Measurements from ENCODE around the gene HK1. TPM values are rescaled to one million over a fixed set of nuclear protein-coding genes. Genes with fewer than 3 reads are reported as not detected.
"Not testable (repeated sequence)": the region's sequence is repeated elsewhere in the genome, so short reads cannot be mapped to it uniquely, and the experiment has no call there.

The HK1 gene
- total RNA-seq, 1 donor from 2014 or later = 95.0 TPM

DNA sequence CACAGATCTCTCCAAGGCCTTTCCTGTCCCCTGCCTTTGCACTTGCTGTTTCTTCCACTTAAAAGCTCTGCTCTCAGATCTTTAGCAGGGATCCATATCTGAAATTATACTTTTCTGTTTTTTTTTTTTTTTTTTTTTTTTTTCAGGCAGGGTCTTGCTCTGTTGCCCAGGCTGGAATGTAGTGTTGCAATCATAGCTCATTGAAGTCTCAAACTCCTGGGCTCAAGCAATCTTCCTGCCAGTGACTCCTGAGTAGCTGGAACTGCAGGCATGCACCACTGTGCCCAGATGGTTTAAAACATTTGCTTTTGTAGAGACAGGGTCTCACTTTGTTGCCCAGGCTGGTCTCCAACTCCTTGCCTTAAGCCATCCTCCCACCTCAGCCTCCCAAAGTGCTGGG lies 167.9 kb downstream of the HK1 start:
- peak overlapping the region; percentile 5 for H3K4me3 Mint-ChIP-seq (ENCODE audit: unreplicated experiment)
- Histone ChIP-seq H4K20me1 (ENCODE audit: insufficient read depth, low read length) (no peaks in the 10 kb centered on the region), H3K9me3 (ENCODE audit: insufficient read depth, low read depth, low read length) (no peaks in the 10 kb centered on the region), H3K27ac (ENCODE audit: low read depth, low read length) (peak overlapping the region; percentile 34), H3K4me1 (ENCODE audit: insufficient read depth, low read length) (peaks cover 12% of the 10 kb centered on the region), H3K4me3 (ENCODE audit: insufficient read depth, low read depth, low read length) (no peak overlapping the region), H2AFZ (ENCODE audit: low read depth, low read length) (no peak overlapping the region), H3K36me3 (ENCODE audit: insufficient read depth, low read length) (no peaks in the 10 kb centered on the region), H3K27me3 (ENCODE audit: insufficient read depth, low read length) (no peaks in the 10 kb centered on the region), H3K4me2 (ENCODE audit: low read length) (peak overlapping the region; percentile 40), H3K79me2 (ENCODE audit: insufficient read depth, low read length) (no peaks in the 10 kb centered on the region), H3K9ac (ENCODE audit: low read length) (no peak overlapping the region)
- peaks cover 6% of the 10 kb centered on the region for H3K9me3 Mint-ChIP-seq (ENCODE audit: unreplicated experiment)
- peaks cover 32% of the 10 kb centered on the region for H3K4me1 Mint-ChIP-seq (ENCODE audit: low read depth, unreplicated experiment)
- H3K27ac Mint-ChIP-seq (ENCODE audit: unreplicated experiment) = peak overlapping the region; percentile 55
- no peaks in the 10 kb centered on the region for H3K36me3 Mint-ChIP-seq (ENCODE audit: low read depth, unreplicated experiment)
- H3K27me3 Mint-ChIP-seq (ENCODE audit: low read depth, unreplicated experiment) = peaks cover 3% of the 10 kb centered on the region
- FAIRE-seq (no peak), DNase-seq (ENCODE audit: low read depth) (no peak)
- TF ChIP-seq EZH2 (IDR thresholded peaks at IDR 0.05; ENCODE audit: insufficient read depth, low read length) = no peak
- TF ChIP-seq, protein P1, sequence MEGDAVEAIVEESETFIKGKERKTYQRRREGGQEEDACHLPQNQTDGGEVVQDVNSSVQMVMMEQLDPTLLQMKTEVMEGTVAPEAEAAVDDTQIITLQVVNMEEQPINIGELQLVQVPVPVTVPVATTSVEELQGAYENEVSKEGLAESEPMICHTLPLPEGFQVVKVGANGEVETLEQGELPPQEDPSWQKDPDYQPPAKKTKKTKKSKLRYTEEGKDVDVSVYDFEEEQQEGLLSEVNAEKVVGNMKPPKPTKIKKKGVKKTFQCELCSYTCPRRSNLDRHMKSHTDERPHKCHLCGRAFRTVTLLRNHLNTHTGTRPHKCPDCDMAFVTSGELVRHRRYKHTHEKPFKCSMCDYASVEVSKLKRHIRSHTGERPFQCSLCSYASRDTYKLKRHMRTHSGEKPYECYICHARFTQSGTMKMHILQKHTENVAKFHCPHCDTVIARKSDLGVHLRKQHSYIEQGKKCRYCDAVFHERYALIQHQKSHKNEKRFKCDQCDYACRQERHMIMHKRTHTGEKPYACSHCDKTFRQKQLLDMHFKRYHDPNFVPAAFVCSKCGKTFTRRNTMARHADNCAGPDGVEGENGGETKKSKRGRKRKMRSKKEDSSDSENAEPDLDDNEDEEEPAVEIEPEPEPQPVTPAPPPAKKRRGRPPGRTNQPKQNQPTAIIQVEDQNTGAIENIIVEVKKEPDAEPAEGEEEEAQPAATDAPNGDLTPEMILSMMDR (IDR thresholded peaks at IDR 0.05; ENCODE audit: insufficient read depth, low read depth, low read length) = no peak

- H3K4me1 ChIP-seq (ENCODE audit: insufficient read depth, low read length) = peaks cover 12% of the 10 kb centered on the region
- peak overlapping the region; percentile 13 for H2AFZ ChIP-seq (ENCODE audit: low read depth, low read length)
- H3K79me2 ChIP-seq (ENCODE audit: insufficient read depth, low read length) = no peaks in the 10 kb centered on the region
- FAIRE-seq (no peak), DNase-seq (ENCODE audit: low read depth) (peak; percentile 82)
- no peaks in the 10 kb centered on the region for H3K9me3 ChIP-seq (ENCODE audit: insufficient read depth, low read depth, low read length)
- H4K20me1 ChIP-seq (ENCODE audit: insufficient read depth, low read length) = no peaks in the 10 kb centered on the region
- Mint-ChIP-seq H3K4me1 (ENCODE audit: low read depth, unreplicated experiment) (peaks cover 32% of the 10 kb centered on the region), H3K4me3 (ENCODE audit: unreplicated experiment) (peak overlapping the region; percentile 5), H3K36me3 (ENCODE audit: low read depth, unreplicated experiment) (no peaks in the 10 kb centered on the region), H3K27ac (ENCODE audit: unreplicated experiment) (peak overlapping the region; percentile 88), H3K27me3 (ENCODE audit: low read depth, unreplicated experiment) (peaks cover 2% of the 10 kb centered on the region), H3K9me3 (ENCODE audit: unreplicated experiment) (peaks cover 4% of the 10 kb centered on the region)
- H3K9ac ChIP-seq (ENCODE audit: low read length) = no peak overlapping the region
- H3K4me2 ChIP-seq (ENCODE audit: low read length) = peak overlapping the region; percentile 40
- no peaks in the 10 kb centered on the region for H3K36me3 ChIP-seq (ENCODE audit: insufficient read depth, low read length)
- no peak for TF ChIP-seq EZH2 (IDR thresholded peaks at IDR 0.05; ENCODE audit: insufficient read depth, low read length)
- TF ChIP-seq, protein P1 (IDR thresholded peaks at IDR 0.05; ENCODE audit: insufficient read depth, low read depth, low read length) = no peak
- no peaks in the 10 kb centered on the region for H3K27me3 ChIP-seq (ENCODE audit: insufficient read depth, low read length)
- H3K4me3 ChIP-seq (ENCODE audit: insufficient read depth, low read depth, low read length) = no peak overlapping the region
- peak overlapping the region; percentile 44 for H3K27ac ChIP-seq (ENCODE audit: low read depth, low read length)
These were observed 168.4 kb downstream of the HK1 start for GRCh38 chr10:69446650-69447151.

DNA sequence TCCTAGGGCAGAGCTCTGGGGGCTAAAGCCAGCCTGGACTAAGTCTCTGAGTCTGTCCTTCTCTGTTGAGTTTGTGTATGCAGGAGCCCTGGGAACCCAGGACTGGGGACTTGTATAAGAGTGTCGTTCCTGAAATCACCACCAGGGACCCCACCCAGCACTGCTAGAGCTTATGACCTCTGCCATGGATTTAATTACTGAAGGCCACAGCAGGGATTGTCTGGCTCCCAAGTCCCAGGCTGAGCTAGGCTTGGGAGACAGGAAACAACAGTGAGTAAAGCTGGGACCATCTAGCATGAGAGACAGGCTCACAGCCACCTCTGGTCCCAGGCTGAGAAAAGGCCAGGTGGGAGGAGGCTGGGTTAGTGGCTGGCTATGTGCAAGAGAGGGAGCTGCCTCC lies 171.5 kb downstream of the HK1 start:
- H3K4me1 Mint-ChIP-seq (ENCODE audit: low read depth, unreplicated experiment) = peaks cover 32% of the 10 kb centered on the region
- FAIRE-seq = no peak
- H3K9me3 Mint-ChIP-seq (ENCODE audit: unreplicated experiment) = peaks cover 2% of the 10 kb centered on the region
- TF ChIP-seq, protein P1 (IDR thresholded peaks at IDR 0.05; ENCODE audit: insufficient read depth, low read depth, low read length) = peak; percentile 40
- TF ChIP-seq EZH2 (IDR thresholded peaks at IDR 0.05; ENCODE audit: insufficient read depth, low read length) = no peak
- H2AFZ ChIP-seq (ENCODE audit: low read depth, low read length) = no peak overlapping the region
- no peaks in the 10 kb centered on the region for H3K27me3 Mint-ChIP-seq (ENCODE audit: low read depth, unreplicated experiment)
- no peak overlapping the region for H3K4me2 ChIP-seq (ENCODE audit: low read length)
- peaks cover 12% of the 10 kb centered on the region for H3K4me1 ChIP-seq (ENCODE audit: insufficient read depth, low read length)
- H3K27ac ChIP-seq (ENCODE audit: low read depth, low read length) = no peak overlapping the region
- no peaks in the 10 kb centered on the region for H3K79me2 ChIP-seq (ENCODE audit: insufficient read depth, low read length)
- H3K9ac ChIP-seq (ENCODE audit: low read length) = no peak overlapping the region
- H3K27me3 ChIP-seq (ENCODE audit: insufficient read depth, low read length) = peaks cover 3% of the 10 kb centered on the region
- no peaks in the 10 kb centered on the region for H4K20me1 ChIP-seq (ENCODE audit: insufficient read depth, low read length)
- H3K27ac Mint-ChIP-seq (ENCODE audit: unreplicated experiment) = peak overlapping the region; percentile 77
- H3K4me3 ChIP-seq (ENCODE audit: insufficient read depth, low read depth, low read length) = no peak overlapping the region
- DNase-seq (ENCODE audit: low read depth) = no peak
- H3K36me3 Mint-ChIP-seq (ENCODE audit: low read depth, unreplicated experiment) = no peaks in the 10 kb centered on the region
- H3K36me3 ChIP-seq (ENCODE audit: insufficient read depth, low read length) = no peaks in the 10 kb centered on the region
- no peaks in the 10 kb centered on the region for H3K9me3 ChIP-seq (ENCODE audit: insufficient read depth, low read depth, low read length)
- no peak overlapping the region for H3K4me3 Mint-ChIP-seq (ENCODE audit: unreplicated experiment)

GRCh38 chr10:69450395-69450794 lies 172.1 kb downstream of the HK1 start:
- H3K4me1 Mint-ChIP-seq (ENCODE audit: low read depth, unreplicated experiment) = peaks cover 27% of the 10 kb centered on the region
- H3K27ac ChIP-seq (ENCODE audit: low read depth, low read length); DNase-seq (ENCODE audit: low read depth); H3K4me2 ChIP-seq (ENCODE audit: low read length); H3K9me3 ChIP-seq (ENCODE audit: insufficient read depth, low read depth, low read length); H3K36me3 ChIP-seq (ENCODE audit: insufficient read depth, low read length); H3K4me3 ChIP-seq (ENCODE audit: insufficient read depth, low read depth, low read length); H3K27ac Mint-ChIP-seq (ENCODE audit: unreplicated experiment); FAIRE-seq; H3K36me3 Mint-ChIP-seq (ENCODE audit: low read depth, unreplicated experiment); H3K9ac ChIP-seq (ENCODE audit: low read length); H3K4me3 Mint-ChIP-seq (ENCODE audit: unreplicated experiment); H3K27me3 Mint-ChIP-seq (ENCODE audit: low read depth, unreplicated experiment); H3K9me3 Mint-ChIP-seq (ENCODE audit: unreplicated experiment); H3K79me2 ChIP-seq (ENCODE audit: insufficient read depth, low read length); H4K20me1 ChIP-seq (ENCODE audit: insufficient read depth, low read length); H2AFZ ChIP-seq (ENCODE audit: low read depth, low read length); H3K27me3 ChIP-seq (ENCODE audit: insufficient read depth, low read length): not testable (repeated sequence)
- peaks cover 12% of the 10 kb centered on the region for H3K4me1 ChIP-seq (ENCODE audit: insufficient read depth, low read length)

Measured in astrocyte (in vitro differentiated cells and primary cell).